IMR-90 (cell line): Measurements from ENCODE around the gene RIN1.

Experiments used
- POLR2A ChIP-seq: IDR thresholded peaks from 2 replicates; pipeline ENCODE4 v1.6.1; 2012; ENCODE audit warnings: mild to moderate bottlenecking, low read depth, low read length
- RAD21 ChIP-seq: IDR thresholded peaks from 2 replicates; pipeline ENCODE4 v1.6.1; 2012; ENCODE audit warnings: low read length, improper control_type of control experiment
- TF ChIP-seq, protein P1 (sequence below): conservative IDR thresholded peaks from 2 replicates; pipeline ENCODE4 v1.5.1; 2012; ENCODE audit warnings: mild to moderate bottlenecking, low read depth, low read length, improper control_type of control experiment

DNA sequence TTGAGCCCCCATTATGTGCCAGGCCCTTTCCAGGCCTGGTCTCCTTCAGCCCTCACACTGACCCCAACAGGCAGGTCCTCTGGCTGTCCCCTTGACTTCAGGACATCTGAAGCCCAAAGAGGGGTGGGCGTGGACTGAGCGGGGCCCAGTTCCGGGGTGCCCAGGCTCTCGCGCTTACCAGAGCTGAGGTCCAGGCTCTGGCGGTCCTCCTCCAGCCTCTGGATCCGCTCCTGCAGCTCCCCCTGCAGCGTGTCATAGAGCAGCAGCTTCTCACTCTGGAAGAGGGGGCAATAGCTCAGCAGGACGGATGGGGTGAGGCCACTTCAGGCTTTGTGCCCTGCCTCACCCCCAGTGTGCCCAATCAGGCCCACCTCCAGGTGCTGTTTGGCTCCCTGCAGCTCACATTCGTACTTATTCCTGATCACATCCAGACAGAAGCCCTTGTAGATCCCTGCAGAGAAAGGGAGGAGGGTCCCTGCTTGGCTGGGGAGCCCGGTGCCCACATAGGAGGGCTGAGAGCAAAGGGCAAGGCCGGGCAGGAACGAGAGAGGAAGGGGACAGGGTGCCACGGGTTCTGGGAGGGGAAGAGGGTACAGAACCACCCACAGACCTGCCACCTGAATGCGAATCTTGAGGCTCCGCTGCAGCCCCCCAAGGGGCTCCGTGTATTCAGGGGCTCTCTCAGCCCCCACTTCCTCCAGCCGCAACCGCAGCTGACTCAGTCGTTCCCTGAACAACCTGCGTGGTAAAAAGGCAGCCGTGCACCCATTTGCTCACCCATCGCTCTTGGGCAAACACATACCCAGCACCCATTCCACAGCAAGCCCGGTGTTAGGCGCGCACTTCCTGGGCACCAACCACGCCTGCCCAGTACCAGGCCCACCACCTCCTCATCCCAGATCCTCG is 4.6 kb upstream of the RIN1 start:
- TF ChIP-seq, protein P1, sequence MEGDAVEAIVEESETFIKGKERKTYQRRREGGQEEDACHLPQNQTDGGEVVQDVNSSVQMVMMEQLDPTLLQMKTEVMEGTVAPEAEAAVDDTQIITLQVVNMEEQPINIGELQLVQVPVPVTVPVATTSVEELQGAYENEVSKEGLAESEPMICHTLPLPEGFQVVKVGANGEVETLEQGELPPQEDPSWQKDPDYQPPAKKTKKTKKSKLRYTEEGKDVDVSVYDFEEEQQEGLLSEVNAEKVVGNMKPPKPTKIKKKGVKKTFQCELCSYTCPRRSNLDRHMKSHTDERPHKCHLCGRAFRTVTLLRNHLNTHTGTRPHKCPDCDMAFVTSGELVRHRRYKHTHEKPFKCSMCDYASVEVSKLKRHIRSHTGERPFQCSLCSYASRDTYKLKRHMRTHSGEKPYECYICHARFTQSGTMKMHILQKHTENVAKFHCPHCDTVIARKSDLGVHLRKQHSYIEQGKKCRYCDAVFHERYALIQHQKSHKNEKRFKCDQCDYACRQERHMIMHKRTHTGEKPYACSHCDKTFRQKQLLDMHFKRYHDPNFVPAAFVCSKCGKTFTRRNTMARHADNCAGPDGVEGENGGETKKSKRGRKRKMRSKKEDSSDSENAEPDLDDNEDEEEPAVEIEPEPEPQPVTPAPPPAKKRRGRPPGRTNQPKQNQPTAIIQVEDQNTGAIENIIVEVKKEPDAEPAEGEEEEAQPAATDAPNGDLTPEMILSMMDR = no peak
- TF ChIP-seq RAD21 (no peak), POLR2A (no peak)
